Astrocyte of the spinal cord (primary cell): ENCODE data around the gene IL17REL.
"Not testable (repeated sequence)": the region's sequence is repeated elsewhere in the genome, so short reads cannot be mapped to it uniquely, and the experiment has no call there.

Experiments used
- DNase-seq: peaks from one replicate; pipeline ENCODE4 v3.0.0; 2011; ENCODE audit warnings: low read depth, low spot score
- H3K4me3 ChIP-seq: 2 replicates; pipeline ENCODE4 v1.5.1; 2011; ENCODE audit warnings: low read depth, mild to moderate bottlenecking, low read length, moderate library complexity
- in situ Hi-C: cut with HindIII; loops from 2 replicates; pipeline ENCODE4 v1.10.0; 2017; ENCODE audit warnings: low sequenced_read_pairs
- TF ChIP-seq, protein P1 (sequence below): IDR thresholded peaks from 2 replicates; pipeline ENCODE4 v1.5.1; 2012; ENCODE audit warnings: low read depth, mild to moderate bottlenecking, low read length, inconsistent platforms

The IL17REL gene

DNA sequence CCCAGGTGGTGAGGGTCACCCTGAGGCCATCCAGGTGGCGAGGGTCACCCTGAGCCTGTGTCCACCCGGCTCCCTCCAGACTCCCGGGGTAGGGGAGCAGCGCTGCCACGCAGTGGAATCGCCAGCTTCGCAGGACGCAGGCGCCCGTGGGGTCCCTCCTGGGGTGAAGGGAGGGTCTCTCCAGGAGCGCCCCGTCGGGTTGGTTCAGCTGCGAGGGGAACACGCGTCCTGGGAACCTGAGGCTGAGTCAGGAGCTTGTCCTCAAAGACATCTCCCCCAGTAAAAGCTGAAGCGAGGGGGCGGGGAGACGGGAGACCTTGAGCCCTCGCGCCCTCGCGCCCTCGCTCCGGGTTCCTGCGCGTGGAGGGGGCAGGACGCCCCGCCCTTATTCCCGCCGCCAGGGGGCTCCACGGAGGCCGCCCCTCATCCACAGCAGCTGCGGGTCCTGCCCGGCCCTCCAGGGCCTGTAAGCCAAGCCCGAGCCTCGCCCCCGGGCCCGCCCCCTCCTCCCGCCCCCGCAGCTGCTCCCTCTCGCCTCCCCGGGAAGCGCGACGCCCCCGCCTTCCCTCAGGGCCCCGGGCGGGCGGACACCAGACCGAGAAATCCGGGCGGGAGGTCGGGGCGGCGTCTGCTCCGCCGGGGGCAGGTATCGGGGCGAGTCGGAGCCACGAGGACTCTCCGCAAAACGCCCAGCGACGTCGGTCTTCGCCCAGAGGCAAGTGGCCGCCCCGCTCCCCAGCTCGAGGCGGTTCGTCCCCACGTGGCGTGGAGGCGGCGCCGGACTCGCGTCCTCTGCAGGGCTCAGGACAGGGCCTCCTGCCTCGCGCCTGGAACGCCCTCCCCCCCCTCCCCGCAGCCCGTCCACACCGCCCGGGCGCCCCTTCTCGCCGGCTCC lies 29.2 kb downstream of the IL17REL start:
- no peak overlapping the region for H3K4me3 ChIP-seq
- TF ChIP-seq, protein P1, sequence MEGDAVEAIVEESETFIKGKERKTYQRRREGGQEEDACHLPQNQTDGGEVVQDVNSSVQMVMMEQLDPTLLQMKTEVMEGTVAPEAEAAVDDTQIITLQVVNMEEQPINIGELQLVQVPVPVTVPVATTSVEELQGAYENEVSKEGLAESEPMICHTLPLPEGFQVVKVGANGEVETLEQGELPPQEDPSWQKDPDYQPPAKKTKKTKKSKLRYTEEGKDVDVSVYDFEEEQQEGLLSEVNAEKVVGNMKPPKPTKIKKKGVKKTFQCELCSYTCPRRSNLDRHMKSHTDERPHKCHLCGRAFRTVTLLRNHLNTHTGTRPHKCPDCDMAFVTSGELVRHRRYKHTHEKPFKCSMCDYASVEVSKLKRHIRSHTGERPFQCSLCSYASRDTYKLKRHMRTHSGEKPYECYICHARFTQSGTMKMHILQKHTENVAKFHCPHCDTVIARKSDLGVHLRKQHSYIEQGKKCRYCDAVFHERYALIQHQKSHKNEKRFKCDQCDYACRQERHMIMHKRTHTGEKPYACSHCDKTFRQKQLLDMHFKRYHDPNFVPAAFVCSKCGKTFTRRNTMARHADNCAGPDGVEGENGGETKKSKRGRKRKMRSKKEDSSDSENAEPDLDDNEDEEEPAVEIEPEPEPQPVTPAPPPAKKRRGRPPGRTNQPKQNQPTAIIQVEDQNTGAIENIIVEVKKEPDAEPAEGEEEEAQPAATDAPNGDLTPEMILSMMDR, result peak; percentile 25
- in situ Hi-C loops, result no loop called here
- no peak for DNase-seq

DNA sequence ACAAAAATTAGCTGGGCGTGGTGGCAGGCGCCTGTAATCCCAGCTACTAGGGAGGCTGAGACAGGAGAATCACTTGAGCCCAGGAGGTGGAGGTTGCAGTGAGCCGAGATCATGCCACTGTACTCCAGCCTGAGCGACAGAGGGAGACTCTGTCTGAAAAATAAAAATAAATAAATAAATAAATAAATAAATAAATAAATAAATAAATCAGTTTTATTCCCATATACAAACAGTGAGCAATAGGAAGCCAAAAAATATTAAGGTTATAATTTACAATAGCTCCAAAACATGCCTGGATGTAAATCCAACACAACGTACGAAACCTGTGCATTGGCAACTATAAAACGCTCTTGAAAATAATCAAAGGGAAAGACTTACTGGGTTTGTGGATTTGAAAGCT lies 30.8 kb downstream of the IL17REL start:
- in situ Hi-C loops, H3K4me3 ChIP-seq, DNase-seq: not testable (repeated sequence)

DNA sequence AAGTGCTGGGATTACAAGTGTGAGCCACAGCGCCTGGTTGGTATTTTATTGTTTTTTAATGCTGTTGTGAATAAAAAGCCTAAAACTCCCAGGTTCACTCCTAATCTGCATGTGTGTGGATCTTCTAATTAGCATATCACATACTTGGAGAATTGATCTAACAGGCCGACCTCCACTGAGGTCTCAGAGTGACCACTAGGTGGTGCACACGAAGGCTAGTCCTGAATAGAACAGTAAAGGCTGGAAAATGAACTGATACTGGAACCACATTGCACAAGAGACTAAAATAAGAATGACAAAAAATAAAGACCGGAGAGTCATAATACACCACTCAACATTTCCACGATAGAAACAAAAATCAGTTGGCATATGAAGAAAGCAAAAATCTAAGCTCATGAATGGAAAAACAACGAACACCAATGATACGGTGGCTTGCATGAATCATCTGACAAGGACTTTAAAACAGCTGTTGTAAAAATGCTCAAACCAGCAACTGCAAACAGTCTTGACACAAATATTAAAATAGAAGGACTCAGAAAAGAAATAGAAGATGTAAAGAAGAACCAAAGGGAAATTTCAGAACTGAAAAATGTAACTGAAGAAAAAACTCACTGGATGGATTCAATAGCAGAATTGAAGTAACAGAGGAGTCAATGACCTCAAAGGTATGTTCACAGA lies 32.8 kb downstream of the IL17REL start:
- TF ChIP-seq, protein P1, result peak; percentile 70
- DNase-seq, result peak; percentile 43
- in situ Hi-C loops, result no loop called here
- no peak overlapping the region for H3K4me3 ChIP-seq

DNA sequence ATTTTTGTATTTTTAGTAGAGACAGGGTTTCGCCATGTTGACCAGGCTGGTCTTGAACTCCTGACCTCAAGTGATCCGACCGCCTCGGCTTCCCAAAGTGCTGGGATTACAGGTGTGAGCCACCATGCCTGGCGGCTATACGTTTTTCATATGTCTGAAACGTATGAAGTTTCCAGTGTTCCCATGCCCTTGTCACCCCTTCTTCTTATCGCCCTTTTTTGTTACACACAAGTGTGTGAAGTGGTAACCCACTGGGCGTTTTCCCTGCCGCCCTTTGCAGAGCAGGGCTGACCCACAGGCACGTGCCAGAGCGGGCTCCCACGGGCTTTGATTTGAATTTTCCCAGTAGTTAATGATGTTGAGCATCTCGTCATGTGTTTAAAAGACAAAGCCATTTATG lies 35.0 kb downstream of the IL17REL start:
- in situ Hi-C loops, result no loop called here
- no peak overlapping the region for H3K4me3 ChIP-seq
- TF ChIP-seq, protein P1, result no peak
- DNase-seq, result no peak

DNA sequence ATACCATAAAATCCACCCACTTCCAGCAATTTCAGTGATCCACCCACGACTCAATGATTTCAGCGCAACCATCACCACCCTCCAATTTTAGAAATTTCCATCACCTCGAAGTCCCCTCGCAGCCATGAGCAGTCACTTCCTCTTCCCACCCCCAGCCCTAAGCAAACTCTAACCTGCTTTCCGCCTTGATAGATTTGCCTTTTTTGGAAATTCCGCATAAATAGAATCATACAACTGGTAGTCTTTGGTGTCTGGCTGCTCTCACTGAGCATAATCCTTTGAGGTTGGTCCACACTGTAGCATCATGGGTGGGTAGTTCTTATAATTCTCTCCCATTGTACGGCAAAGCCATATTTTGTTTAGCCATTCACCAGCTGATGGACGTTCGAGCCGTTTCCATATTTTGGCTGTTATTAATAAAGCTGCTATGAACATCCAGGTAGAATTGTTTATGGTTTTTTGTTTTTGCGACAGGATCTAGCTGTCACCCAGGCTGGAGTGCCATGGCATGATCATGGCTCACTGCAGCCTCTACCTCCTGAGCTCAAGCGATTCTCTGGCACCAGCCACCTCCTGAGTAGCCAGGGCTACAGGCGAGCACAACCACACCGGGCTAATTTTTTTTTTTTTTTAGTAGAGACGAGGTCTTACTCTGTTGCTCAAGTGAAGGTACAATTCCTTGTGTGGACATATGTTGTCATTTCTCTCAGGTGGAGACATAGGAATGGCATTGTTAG lies 36.0 kb downstream of the IL17REL start:
- no peak for DNase-seq
- in situ Hi-C loops, result no loop called here
- TF ChIP-seq, protein P1, result no peak
- no peak overlapping the region for H3K4me3 ChIP-seq

DNA sequence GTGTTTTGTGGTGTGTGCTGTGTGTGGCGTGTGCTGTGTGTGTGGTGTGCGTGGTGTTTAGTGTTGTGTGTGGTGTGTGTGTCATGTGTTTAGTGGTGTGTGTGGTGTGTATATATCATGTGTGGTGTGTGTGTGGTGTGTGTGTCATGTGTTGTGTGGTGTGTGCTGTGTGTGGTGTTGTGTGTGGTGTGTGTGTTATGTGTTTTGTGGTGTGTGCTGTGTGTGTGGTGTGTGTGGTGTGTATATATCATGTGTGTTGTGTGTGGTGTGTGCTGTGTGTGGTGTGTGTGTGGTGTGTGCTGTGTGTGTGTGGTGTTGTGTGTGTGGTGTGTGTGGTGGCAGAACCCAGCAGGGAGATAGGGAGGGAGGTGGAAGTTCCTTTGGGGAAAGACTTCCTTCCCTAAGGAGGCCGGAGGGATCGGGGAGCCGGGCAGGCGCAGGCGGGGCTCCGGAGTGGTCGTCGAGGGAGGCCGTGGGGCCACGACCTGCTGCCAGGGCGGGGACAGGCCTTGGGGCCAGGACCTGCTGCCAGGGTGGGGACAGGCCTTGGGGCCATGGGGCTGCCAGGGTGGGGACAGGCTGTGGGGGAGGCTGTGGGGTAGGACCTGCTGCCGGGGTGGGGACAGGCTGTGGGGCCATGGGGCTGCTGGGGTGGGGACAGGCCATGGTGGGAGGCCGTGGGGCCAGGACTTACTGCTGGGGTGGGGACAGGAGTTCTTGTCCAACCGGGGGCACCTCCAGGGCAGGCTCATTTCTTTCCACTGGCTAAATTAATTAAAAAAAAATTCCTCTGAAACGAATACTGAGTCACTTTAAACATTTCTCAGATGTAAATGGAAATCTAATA lies 36.8 kb downstream of the IL17REL start:
- in situ Hi-C loops, result no loop called here
- TF ChIP-seq, protein P1, result no peak
- DNase-seq, result no peak
- no peak overlapping the region for H3K4me3 ChIP-seq
